Heart left ventricle (tissue), 13 donors: ENCODE results near the gene AK1.

Experiments
- POLR2A ChIP-seq, 2 donors: fragments of 450-650 bp; IDR thresholded peaks; one replicate each; pipeline ENCODE4 v1.6.1; 2017; ENCODE audit warnings: antibody characterized with exemption in 2 of 2, mild to moderate bottlenecking in 2 of 2, moderate library complexity in 2 of 2
- TF ChIP-seq, protein P1 (sequence below), 12 donors: fragments of 200-600 bp; sonication (generic) in 4 of 12; IDR thresholded peaks; one replicate each; pipeline versions ENCODE4 v1.5.0 to v1.8.0; 2018 to 2022; ENCODE audit warnings: antibody characterized with exemption in 12 of 12, mild to moderate bottlenecking in 5 of 12
- donor health status: ischemic (EF 13 %, LVEDD 7.1; RV severe dilation, severe dysfunction).
- donor health status: DM: no; HTN: yes; CAD: no.
- donor health status: DM: no; HTN: no; CAD: no.
- donor health status: ischemic (EF 25% LVEDD 6.9; RV normal size, moderate dysfunction).
- donor health status: ischemic (EF 25% LVEDD 5.7; RV mildly dilated, moderate dysfunction).
- donor health status: ischemic (EF 35%, LVEDD 5.7; RV mildly dilated, moderate dysfunction).
- donor health status: nonischemic (EF 11% LVEDD 7.7; RV severe dilation, severe dysfunction).
- donor health status: DM: yes; HTN: yes; CAD: no.
- donor health status: PGD.
- donor health status: ischemic (EF 29% LVEDD 5.4; RV normal size, mild dysfunction).
- donor health status: nonischemic (EF 23%, LVEDD 6.1; RV moderate dilation, normal function).

DNA sequence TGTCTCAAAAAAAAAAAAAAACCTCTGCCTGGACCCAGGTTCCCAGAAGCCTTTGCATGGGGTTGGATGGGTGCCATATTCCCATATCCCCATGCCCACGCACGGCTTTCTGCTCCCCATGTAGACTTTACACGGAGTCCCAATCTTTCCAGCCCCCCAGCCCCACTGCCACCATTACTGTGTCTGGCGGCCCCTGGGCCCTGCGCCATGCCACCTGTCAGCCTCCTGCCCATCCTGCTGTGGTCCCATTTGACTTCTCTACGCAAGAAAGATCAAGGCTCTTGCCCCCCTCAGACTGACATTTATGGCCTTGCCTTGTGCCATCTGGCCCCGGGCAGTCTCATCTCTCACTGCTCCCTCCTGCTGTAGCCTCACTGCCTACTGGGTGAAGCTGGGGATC, 6.5 kb upstream of the AK1 start:
- TF ChIP-seq, protein P1, sequence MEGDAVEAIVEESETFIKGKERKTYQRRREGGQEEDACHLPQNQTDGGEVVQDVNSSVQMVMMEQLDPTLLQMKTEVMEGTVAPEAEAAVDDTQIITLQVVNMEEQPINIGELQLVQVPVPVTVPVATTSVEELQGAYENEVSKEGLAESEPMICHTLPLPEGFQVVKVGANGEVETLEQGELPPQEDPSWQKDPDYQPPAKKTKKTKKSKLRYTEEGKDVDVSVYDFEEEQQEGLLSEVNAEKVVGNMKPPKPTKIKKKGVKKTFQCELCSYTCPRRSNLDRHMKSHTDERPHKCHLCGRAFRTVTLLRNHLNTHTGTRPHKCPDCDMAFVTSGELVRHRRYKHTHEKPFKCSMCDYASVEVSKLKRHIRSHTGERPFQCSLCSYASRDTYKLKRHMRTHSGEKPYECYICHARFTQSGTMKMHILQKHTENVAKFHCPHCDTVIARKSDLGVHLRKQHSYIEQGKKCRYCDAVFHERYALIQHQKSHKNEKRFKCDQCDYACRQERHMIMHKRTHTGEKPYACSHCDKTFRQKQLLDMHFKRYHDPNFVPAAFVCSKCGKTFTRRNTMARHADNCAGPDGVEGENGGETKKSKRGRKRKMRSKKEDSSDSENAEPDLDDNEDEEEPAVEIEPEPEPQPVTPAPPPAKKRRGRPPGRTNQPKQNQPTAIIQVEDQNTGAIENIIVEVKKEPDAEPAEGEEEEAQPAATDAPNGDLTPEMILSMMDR (IDR thresholded peaks at IDR 0.05), result no peak
- TF ChIP-seq POLR2A (IDR thresholded peaks at IDR 0.05), result no peak
